Panc1 (cell line): ENCODE results near the gene LDLR. TPM values are rescaled to one million over a fixed set of nuclear protein-coding genes. Genes with fewer than 3 reads are reported as not detected.

Experiments
- ATAC-seq: fragments of 200-7000 bp; cut with Tn5 transposase; 2 replicates; pipeline ENCODE4 v1.9.1; 2020; ENCODE audit warnings: mild to moderate bottlenecking, moderate library complexity
- BruUV-seq: library from RNA; stranded (reverse); fragments of 400-500 nt; replicated peaks from 2 replicates; lab custom pipeline; 2021; lab: Mats Ljungman, UMichigan
- CTCF ChIA-PET: fragments of 300-600 bp; sonication (Branson Sonifier 250); formaldehyde crosslinking; loops from one replicate; lab custom pipeline; 2022; ENCODE audit warnings: antibody characterized with exemption; lab: Charles Lee
- POLR2A ChIA-PET: fragments of 300-600 bp; sonication (Branson Sonifier 250); formaldehyde crosslinking; loops from one replicate; lab custom pipeline; 2022; ENCODE audit warnings: antibody characterized with exemption; lab: Charles Lee
- DNase-seq: peaks from one replicate; pipeline ENCODE4 v3.0.0-alpha.2; 2010; ENCODE audit warnings: low read depth, low spot score
- H3K27ac ChIP-seq: 2 replicates; pipeline ENCODE4 v1.5.1; 2011; ENCODE audit warnings: mild to moderate bottlenecking, low read length, inconsistent platforms
- H3K27me3 ChIP-seq: fragments of 200-500 bp; sonication (Bioruptor generic); 2 replicates; pipeline ENCODE4 v1.6.0; 2014; ENCODE audit warnings: low read length, inconsistent platforms; ENCODE audit not compliant: control insufficient read depth, insufficient read depth
- H3K36me3 ChIP-seq: fragments of 200-500 bp; sonication (Bioruptor generic); 2 replicates; pipeline ENCODE4 v1.5.1; 2014; ENCODE audit warnings: inconsistent platforms, mild to moderate bottlenecking, low read length, moderate library complexity; ENCODE audit not compliant: control insufficient read depth, insufficient read depth
- H3K4me1 ChIP-seq: 2 replicates; pipeline ENCODE4 v1.5.1; 2011; ENCODE audit warnings: inconsistent platforms, mild to moderate bottlenecking, low read length, moderate library complexity; ENCODE audit not compliant: control insufficient read depth, insufficient read depth
- H3K4me3 ChIP-seq, 2 experiments: 2 replicates each; pipeline ENCODE4 v1.5.1; 2011 to 2012; ENCODE audit warnings: low read depth in 2 of 2, low read length in 2 of 2, mild to moderate bottlenecking in 2 of 2, inconsistent platforms in 1 of 2, moderate library complexity in 1 of 2
- H3K9me3 ChIP-seq: fragments of 200-500 bp; sonication (Bioruptor generic); 2 replicates; pipeline ENCODE4 v1.5.1; 2014; ENCODE audit warnings: low read depth, mild to moderate bottlenecking, inconsistent platforms, low read length, moderate library complexity; ENCODE audit not compliant: control insufficient read depth, insufficient read depth
- CTCF ChIP-seq: fragments of 450-650 bp; IDR thresholded peaks from 2 replicates; pipeline ENCODE4 v1.5.1; 2017; ENCODE audit warnings: mild to moderate bottlenecking
- POLR2AphosphoS5 ChIP-seq: IDR thresholded peaks from 2 replicates; pipeline ENCODE4 v1.6.1; 2012; ENCODE audit warnings: mild to moderate bottlenecking, low read depth, low read length, moderate library complexity
- REST ChIP-seq, 2 experiments: IDR thresholded peaks; 2 replicates each; pipeline ENCODE4 v1.6.1; 2011 to 2012; ENCODE audit warnings: low read depth in 2 of 2, control low read depth in 1 of 2, low read length in 1 of 2, mild to moderate bottlenecking in 1 of 2, moderate library complexity in 1 of 2; ENCODE audit not compliant: insufficient read depth in 1 of 2
- SIN3A ChIP-seq: IDR thresholded peaks from 2 replicates; pipeline ENCODE4 v1.6.1; 2012; ENCODE audit warnings: low read depth, mild to moderate bottlenecking, low read length, moderate library complexity, borderline replicate concordance; ENCODE audit not compliant: insufficient read depth
- TCF7L2 ChIP-seq: IDR thresholded peaks from 2 replicates; pipeline ENCODE4 v1.6.1; 2011; ENCODE audit warnings: mild to moderate bottlenecking, low read depth, low read length, inconsistent platforms
- in situ Hi-C: cut with HindIII; loops from 2 replicates; pipeline ENCODE4 v1.10.0; 2016; ENCODE audit warnings: low sequenced_read_pairs, low pct_unique_long_range_greater_than_20kb
- intact Hi-C: fragments of 100-400 bp; cut with micrococcal nuclease; formaldehyde crosslinking; loops from one replicate; pipeline ENCODE4 v1.10.0; 2022; ENCODE audit not compliant: unreplicated experiment
- total RNA-seq: library from RNA; stranded (reverse); gene quantifications from one replicate; pipeline ENCODE4 v1.2.1, GENCODE V29; 2021; ENCODE audit not compliant: unreplicated experiment

LDLR gene
- total RNA-seq, 1 experiment from 2014 or later: 203 TPM

- CTCF ChIA-PET: no interaction called here
- TF ChIP-seq SIN3A (no peak), REST (IDR thresholded peaks at IDR 0.05; ENCODE audit: insufficient read depth in 1 of 2, low read depth in 2 of 2, low read length in 1 of 2) (no peak), TCF7L2 (no peak), CTCF (no peak), POLR2AphosphoS5 (no peak)
- Histone ChIP-seq H3K9me3 (no peaks in the 10 kb centered on the region), H3K4me3 (no peak overlapping the region), H3K36me3 (no peaks in the 10 kb centered on the region; the same call in 1 of the 2 replicates), H3K27ac (peak overlapping the region; percentile 97), H3K27me3 (no peaks in the 10 kb centered on the region), H3K4me1 (peaks cover 27% of the 10 kb centered on the region)
- BruUV-seq: no TSS peak
- intact Hi-C loops: no loop called here
- ATAC-seq (no peak), DNase-seq (no peak)
- POLR2A ChIA-PET: no interaction called here
- in situ Hi-C loops: no loop called here
Observed at GRCh38 chr19:11145536-11145924, 56.3 kb downstream of the LDLR start.

- H3K36me3 ChIP-seq: no peaks in the 10 kb centered on the region; the same call in 1 of the 2 replicates
- ATAC-seq: no peak
- ChIA-PET POLR2A (no interaction called here), CTCF (no interaction called here)
- H3K4me1 ChIP-seq: peaks cover 19% of the 10 kb centered on the region
- no TSS peak for BruUV-seq
- no peaks in the 10 kb centered on the region for H3K27me3 ChIP-seq
- H3K27ac ChIP-seq: no peak overlapping the region
- TF ChIP-seq REST (IDR thresholded peaks at IDR 0.05; ENCODE audit: insufficient read depth in 1 of 2, low read depth in 2 of 2, low read length in 1 of 2) (no peak), CTCF (no peak), POLR2AphosphoS5 (no peak), SIN3A (no peak), TCF7L2 (no peak)
- intact Hi-C loops (no loop called here), in situ Hi-C loops (no loop called here)
- no peak for DNase-seq
- no peaks in the 10 kb centered on the region for H3K9me3 ChIP-seq
- H3K4me3 ChIP-seq: no peak overlapping the region
Observed at GRCh38 chr19:11148001-11148400, 58.7 kb downstream of the LDLR start.
